Thyroid gland (tissue), 4 donors: Measurements from ENCODE around the gene SETD3. TPM values are rescaled to one million over a fixed set of nuclear protein-coding genes. Genes with fewer than 3 reads are reported as not detected.

Experiments used
- DNase-seq, 2 donors: peaks; one replicate each; pipeline ENCODE4 v3.0.0-alpha.2; 2019
- H3K27ac ChIP-seq, 3 donors: fragments of 200-600 bp; sonication (generic); 1 replicate in 2 of 3; 2 replicates in 1 of 3; pipeline ENCODE4 v1.5.1; 2016 to 2019; ENCODE audit warnings: mild to moderate bottlenecking in 1 of 3, moderate library complexity in 1 of 3
- H3K27me3 ChIP-seq: fragments of 200-600 bp; sonication (generic); one replicate; pipeline ENCODE4 v1.5.1; 2019
- H3K36me3 ChIP-seq, 2 donors: fragments of 200-600 bp; sonication (generic); one replicate each; pipeline ENCODE4 v1.5.1; 2016 to 2019
- H3K4me1 ChIP-seq, 2 donors: fragments of 200-600 bp; sonication (generic); one replicate each; pipeline ENCODE4 v1.5.1; 2017 to 2019
- H3K4me3 ChIP-seq, 3 donors: fragments of 200-600 bp; sonication (generic); replicated peaks in 1 of 3; 1 replicate in 2 of 3; 2 replicates in 1 of 3; pipeline ENCODE4 v1.5.1; 2016; ENCODE audit warnings: mild to moderate bottlenecking in 1 of 3
- H3K9me3 ChIP-seq: fragments of 200-600 bp; sonication (generic); one replicate; pipeline ENCODE4 v1.5.1; 2017
- CTCF ChIP-seq, 6 experiments: fragments of 200-600 bp in 3 of 6; fragments of 450-650 bp in 3 of 6; sonication (generic) in 3 of 6; IDR thresholded peaks; one replicate each; pipeline ENCODE4 v1.5.1; 2016 to 2019; ENCODE audit warnings: antibody characterized with exemption in 6 of 6, mild to moderate bottlenecking in 2 of 6, inconsistent platforms in 1 of 6, moderate library complexity in 1 of 6
- POLR2A ChIP-seq, 2 donors: fragments of 450-650 bp; IDR thresholded peaks; one replicate each; pipeline ENCODE4 v1.6.1; 2017; ENCODE audit warnings: antibody characterized with exemption in 2 of 2, mild to moderate bottlenecking in 2 of 2, moderate library complexity in 1 of 2
- WGBS, 2 donors: methylation state at CpG; one replicate each; pipeline ENCODE4 v1.1.5; 2017; 5-methylcytosine and 5-hydroxymethylcytosine counted together
- intact Hi-C: fragments of 100-400 bp; cut with DNase I; formaldehyde crosslinking; loops from one replicate; pipeline ENCODE4 v1.15.1; 2023
- total RNA-seq, 4 donors: library from RNA; depleted of rRNA; stranded (reverse); fragments of >200 nt; gene quantifications; one replicate each; pipeline ENCODE4 v1.2.3, GENCODE V29; 2016

The SETD3 gene
- total RNA-seq, 4 donors from 2014 or later, result 119 to 141 (median 130) TPM

GRCh38 chr14:99441157-99441870, 39.3 kb downstream of the SETD3 start:
- DNase-seq, result no peak

GRCh38 chr14:99440278-99440677, 40.4 kb downstream of the SETD3 start:
- Histone ChIP-seq H3K36me3 (no peaks in the 10 kb centered on the region), H3K27me3 (no peaks in the 10 kb centered on the region), H3K4me1 (peaks cover 12 to 16% of the 10 kb centered on the region in 2 donors), H3K9me3 (no peaks in the 10 kb centered on the region), H3K27ac (no peak overlapping the region), H3K4me3 (no peak overlapping the region)
- intact Hi-C loops, result no loop called here
- 92% methylated on average over 14 of the region's 14 CpGs for WGBS, 2 donors
- no peak for DNase-seq
- TF ChIP-seq POLR2A (IDR thresholded peaks at IDR 0.05), result no peak
- TF ChIP-seq CTCF (IDR thresholded peaks at IDR 0.05), result no peak

More at GRCh38 chr14:99441157-99441870, 39.3 kb downstream of the SETD3 start:
- H3K4me1 ChIP-seq, result peaks cover 4 to 9% of the 10 kb centered on the region in 2 donors
- TF ChIP-seq POLR2A (IDR thresholded peaks at IDR 0.05) (no peak), CTCF (IDR thresholded peaks at IDR 0.05) (no peak)
- no peak overlapping the region for H3K4me3 ChIP-seq
- no peaks in the 10 kb centered on the region for H3K9me3 ChIP-seq
- intact Hi-C loops, result no loop called here
- H3K27me3 ChIP-seq, result no peaks in the 10 kb centered on the region
- no peak overlapping the region for H3K27ac ChIP-seq
- WGBS, 2 donors, result 94 to 98% methylated on average over 11 of the region's 11 CpGs
- H3K36me3 ChIP-seq, result peaks cover 0 to 2% of the 10 kb centered on the region in 2 donors

- Histone ChIP-seq H3K27me3 (no peaks in the 10 kb centered on the region), H3K4me1 (peaks cover 12 to 21% of the 10 kb centered on the region in 2 donors), H3K4me3 (no peak overlapping the region), H3K36me3 (peaks cover 0 to 4% of the 10 kb centered on the region in 2 donors), H3K27ac (no peak overlapping the region), H3K9me3 (no peaks in the 10 kb centered on the region)
- intact Hi-C loops, result no loop called here
- no peak for DNase-seq
- TF ChIP-seq CTCF (IDR thresholded peaks at IDR 0.05) (no peak), POLR2A (IDR thresholded peaks at IDR 0.05) (no peak)
- WGBS, 2 donors, result 80 to 84% methylated on average over 3 of the region's 3 CpGs
Observed at GRCh38 chr14:99437706-99438105, 43.0 kb downstream of the SETD3 start.

GRCh38 chr14:99436247-99437180, 44.1 kb downstream of the SETD3 start:
- no peaks in the 10 kb centered on the region for H3K9me3 ChIP-seq
- peaks cover 0 to 4% of the 10 kb centered on the region in 2 donors for H3K36me3 ChIP-seq
- no peak for DNase-seq
- WGBS, 2 donors, result 69 to 71% methylated on average over 14 of the region's 14 CpGs
- intact Hi-C loops, result no loop called here
- H3K4me1 ChIP-seq, result peaks cover 12 to 21% of the 10 kb centered on the region in 2 donors
- no peak for TF ChIP-seq POLR2A (IDR thresholded peaks at IDR 0.05)
- TF ChIP-seq CTCF (IDR thresholded peaks at IDR 0.05), result no peak
- H3K4me3 ChIP-seq, result no peak overlapping the region
- H3K27me3 ChIP-seq, result no peaks in the 10 kb centered on the region
- H3K27ac ChIP-seq, result peak overlapping the region in 2 of 3 donors; percentile 20 to 39
